Stimulated activated naive CD8-positive, alpha-beta T cell treated with anti-CD3 and anti-CD28 coated beads, Interleukin-15, Interleukin-2, amounts not matched to agents 100 ng/mL and 50 ng/mL, for 24 hours (primary cell): ENCODE measurements around the gene PRELID3B.
A peak's percentile ranks its signal among the peaks of the same experiment; 100 is the strongest.

ENCODE experiments used
- H3K27ac Mint-ChIP-seq: one replicate; pipeline ENCODE4 v1.8.0; 2021; ENCODE audit warnings: mild to moderate bottlenecking, mixed read lengths
- H3K27me3 Mint-ChIP-seq: one replicate; pipeline ENCODE4 v1.8.0; 2021; ENCODE audit warnings: mixed read lengths
- H3K36me3 Mint-ChIP-seq: one replicate; pipeline ENCODE4 v1.8.0; 2021; ENCODE audit warnings: low read depth, mixed read lengths
- H3K4me1 Mint-ChIP-seq: one replicate; pipeline ENCODE4 v1.8.0; 2021; ENCODE audit warnings: low read depth, mixed read lengths
- H3K4me3 Mint-ChIP-seq: one replicate; pipeline ENCODE4 v1.8.0; 2021; ENCODE audit warnings: mild to moderate bottlenecking, mixed read lengths
- H3K9me3 Mint-ChIP-seq: one replicate; pipeline ENCODE4 v1.8.0; 2021; ENCODE audit warnings: mixed read lengths

Gene PRELID3B

DNA sequence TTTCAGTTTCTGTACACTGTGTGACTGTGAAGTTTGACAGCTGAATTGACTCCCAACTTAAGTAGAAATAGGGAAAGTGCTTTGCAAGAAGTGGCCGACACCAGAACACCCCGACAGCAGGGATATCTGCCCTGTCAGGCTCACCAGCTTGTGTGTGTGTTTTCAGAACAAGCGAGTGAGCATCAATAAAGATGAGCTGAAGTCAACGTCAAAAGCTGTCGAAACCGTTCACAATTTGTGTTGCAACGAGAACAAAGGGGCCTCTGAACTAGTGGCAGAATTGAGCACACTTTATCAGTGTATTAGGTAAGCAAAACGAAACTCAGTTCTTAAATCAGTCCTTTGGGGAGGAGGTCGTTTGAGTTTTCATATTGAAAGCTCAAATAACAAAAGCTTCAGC is 50.9 kb downstream of the PRELID3B start:
- peaks cover 6% of the 10 kb centered on the region for H3K4me1 Mint-ChIP-seq
- no peaks in the 10 kb centered on the region for H3K9me3 Mint-ChIP-seq
- no peaks in the 10 kb centered on the region for H3K27me3 Mint-ChIP-seq
- no peak overlapping the region for H3K4me3 Mint-ChIP-seq
- no peak overlapping the region for H3K27ac Mint-ChIP-seq
- peaks cover 85% of the 10 kb centered on the region for H3K36me3 Mint-ChIP-seq

DNA sequence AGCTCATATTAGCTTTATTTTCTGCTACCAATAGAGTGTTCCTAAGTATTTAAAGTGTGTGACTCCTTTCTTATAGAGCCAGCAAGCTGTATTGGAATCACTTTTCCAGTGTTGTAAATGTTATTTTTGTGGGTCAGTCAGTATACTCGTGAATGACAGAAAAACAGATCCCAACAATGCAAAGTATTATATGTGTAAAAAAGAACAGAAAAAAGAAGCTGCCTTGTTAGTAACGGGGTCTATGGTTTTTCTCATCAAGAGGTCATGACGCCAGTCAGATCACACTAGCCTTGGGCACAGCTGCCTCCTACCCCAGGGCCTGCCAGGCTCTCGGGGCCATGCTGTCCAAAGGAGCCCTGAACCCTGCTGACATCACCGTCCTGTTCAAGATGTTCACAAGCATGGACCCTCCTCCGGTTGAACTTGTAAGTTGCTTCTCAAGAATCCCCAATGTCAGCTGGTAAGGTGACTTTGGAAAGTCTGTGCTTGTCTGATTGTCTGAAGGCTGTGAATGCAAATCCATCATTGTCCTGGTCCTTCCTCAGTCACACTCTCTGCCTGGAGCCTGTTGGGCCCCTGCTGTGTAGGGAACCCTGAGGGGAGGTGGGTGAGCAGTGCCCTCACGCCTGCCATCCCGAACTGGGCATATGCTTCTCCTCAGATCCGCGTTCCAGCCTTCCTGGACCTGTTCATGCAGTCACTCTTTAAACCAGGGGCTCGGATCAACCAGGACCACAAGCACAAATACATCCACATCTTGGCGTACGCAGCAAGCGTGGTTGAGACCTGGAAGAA is 51.7 kb downstream of the PRELID3B start:
- peaks cover 9% of the 10 kb centered on the region for H3K4me1 Mint-ChIP-seq
- peak overlapping the region; percentile 36 for H3K27ac Mint-ChIP-seq
- peaks cover 84% of the 10 kb centered on the region for H3K36me3 Mint-ChIP-seq
- no peaks in the 10 kb centered on the region for H3K9me3 Mint-ChIP-seq
- no peak overlapping the region for H3K4me3 Mint-ChIP-seq
- no peaks in the 10 kb centered on the region for H3K27me3 Mint-ChIP-seq

DNA sequence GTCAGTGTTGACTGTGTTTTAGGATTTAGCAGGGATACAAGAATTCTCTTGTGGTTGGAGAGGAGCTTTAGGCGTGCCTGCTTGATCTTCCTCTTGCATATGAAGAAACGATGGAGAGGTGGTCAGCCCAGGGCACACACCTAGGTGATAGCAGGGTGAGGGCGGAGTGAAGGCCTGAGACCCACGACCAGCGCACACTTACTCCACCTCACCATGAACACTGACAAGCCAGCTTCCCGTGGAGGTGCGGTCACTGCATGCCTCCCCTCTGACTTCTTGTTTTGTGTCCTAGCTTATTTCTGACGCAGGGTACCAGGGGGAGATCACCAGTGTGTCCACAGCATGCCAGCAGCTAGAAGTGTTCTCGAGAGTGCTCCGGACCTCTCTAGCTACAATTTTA is 53.4 kb downstream of the PRELID3B start:
- no peak overlapping the region for H3K4me3 Mint-ChIP-seq
- H3K4me1 Mint-ChIP-seq = peaks cover 18% of the 10 kb centered on the region
- H3K36me3 Mint-ChIP-seq = peaks cover 79% of the 10 kb centered on the region
- H3K27me3 Mint-ChIP-seq = no peaks in the 10 kb centered on the region
- no peak overlapping the region for H3K27ac Mint-ChIP-seq
- no peaks in the 10 kb centered on the region for H3K9me3 Mint-ChIP-seq

DNA sequence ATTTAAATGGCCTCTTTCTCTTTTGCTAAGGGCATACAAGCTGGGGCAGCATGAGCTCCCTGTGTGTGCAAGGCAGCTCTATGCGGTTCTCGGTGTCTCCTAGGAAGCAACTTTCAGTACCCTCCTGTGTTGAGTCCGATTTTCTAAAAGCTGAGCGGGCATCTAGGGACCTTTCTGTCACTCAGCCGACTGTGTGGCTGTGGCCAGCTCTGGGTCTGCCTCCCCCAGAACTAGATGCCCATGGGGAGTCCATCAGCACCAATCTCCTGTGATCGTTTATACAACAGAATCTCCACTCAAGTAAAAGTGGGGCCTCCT is 54.1 kb downstream of the PRELID3B start:
- H3K36me3 Mint-ChIP-seq = peaks cover 81% of the 10 kb centered on the region
- peaks cover 23% of the 10 kb centered on the region for H3K4me1 Mint-ChIP-seq
- H3K27me3 Mint-ChIP-seq = no peaks in the 10 kb centered on the region
- no peaks in the 10 kb centered on the region for H3K9me3 Mint-ChIP-seq
- H3K27ac Mint-ChIP-seq = no peak overlapping the region
- no peak overlapping the region for H3K4me3 Mint-ChIP-seq

DNA sequence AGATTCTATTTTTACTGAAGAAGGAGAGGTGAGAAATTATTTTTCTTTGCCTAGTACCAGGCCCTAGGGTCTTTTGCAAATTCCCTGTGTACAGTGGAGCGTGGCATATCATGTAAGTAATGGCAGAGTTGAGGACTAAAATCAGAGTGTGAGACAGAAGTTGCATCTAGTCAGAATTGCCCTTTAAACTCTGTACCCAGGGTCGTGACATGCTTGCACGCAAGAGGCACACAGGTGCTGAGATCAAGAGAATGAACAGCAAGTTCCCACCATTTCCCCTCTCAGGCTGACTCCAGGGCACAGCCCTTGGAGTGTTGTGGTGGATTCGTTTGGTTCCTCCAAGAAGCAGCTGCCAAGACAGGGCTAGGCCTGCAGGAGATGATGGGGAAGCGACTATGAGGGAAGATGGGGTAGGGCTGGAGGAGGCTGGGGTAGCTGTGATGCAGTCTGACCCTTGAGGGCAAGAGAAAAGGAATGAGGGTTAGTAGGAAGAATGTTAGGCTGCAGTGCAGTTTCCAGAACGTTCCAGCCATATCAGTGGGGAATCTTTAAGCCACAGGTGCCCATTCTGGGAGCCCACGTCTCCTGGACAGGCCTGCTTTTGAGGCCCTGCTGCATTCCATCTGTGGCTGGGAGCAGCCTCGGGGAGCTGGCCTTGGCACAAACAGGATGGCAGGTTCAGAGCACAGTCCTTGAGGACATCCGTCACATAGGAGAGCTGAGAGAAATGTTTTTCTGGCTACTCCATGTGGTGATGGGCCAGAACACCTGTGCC is 54.6 kb downstream of the PRELID3B start:
- Mint-ChIP-seq H3K27ac (no peak overlapping the region), H3K27me3 (no peaks in the 10 kb centered on the region), H3K4me3 (no peak overlapping the region), H3K9me3 (no peaks in the 10 kb centered on the region), H3K4me1 (peaks cover 27% of the 10 kb centered on the region), H3K36me3 (peaks cover 79% of the 10 kb centered on the region)

DNA sequence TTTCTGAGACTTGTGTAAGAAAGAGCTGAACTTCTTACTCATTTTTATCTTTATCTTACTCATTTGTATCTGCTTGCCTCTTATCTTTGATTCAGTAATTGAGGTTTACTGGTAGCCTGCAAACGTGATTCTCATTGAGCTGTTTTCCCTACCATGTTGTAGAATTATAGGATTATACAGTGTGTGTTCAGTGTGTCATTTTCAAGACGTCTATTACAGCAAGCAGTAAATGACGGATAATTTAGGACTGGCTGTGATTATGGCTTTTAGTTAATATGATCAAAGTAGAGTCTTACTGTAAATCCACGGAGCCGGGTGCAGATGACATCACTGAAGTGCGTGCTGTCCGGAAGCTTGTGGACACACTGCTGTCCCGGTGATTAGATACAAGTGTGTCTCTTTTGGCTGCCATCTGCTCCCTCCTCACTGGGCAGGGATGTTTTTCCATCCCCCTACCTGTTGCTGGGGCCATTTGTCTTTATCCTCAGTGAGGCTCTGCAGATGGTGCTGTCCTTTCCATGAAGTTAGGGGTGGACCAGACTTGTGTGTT is 55.5 kb downstream of the PRELID3B start:
- H3K9me3 Mint-ChIP-seq = no peaks in the 10 kb centered on the region
- H3K4me3 Mint-ChIP-seq = no peak overlapping the region
- peaks cover 36% of the 10 kb centered on the region for H3K4me1 Mint-ChIP-seq
- H3K36me3 Mint-ChIP-seq = peaks cover 76% of the 10 kb centered on the region
- no peaks in the 10 kb centered on the region for H3K27me3 Mint-ChIP-seq
- no peak overlapping the region for H3K27ac Mint-ChIP-seq

DNA sequence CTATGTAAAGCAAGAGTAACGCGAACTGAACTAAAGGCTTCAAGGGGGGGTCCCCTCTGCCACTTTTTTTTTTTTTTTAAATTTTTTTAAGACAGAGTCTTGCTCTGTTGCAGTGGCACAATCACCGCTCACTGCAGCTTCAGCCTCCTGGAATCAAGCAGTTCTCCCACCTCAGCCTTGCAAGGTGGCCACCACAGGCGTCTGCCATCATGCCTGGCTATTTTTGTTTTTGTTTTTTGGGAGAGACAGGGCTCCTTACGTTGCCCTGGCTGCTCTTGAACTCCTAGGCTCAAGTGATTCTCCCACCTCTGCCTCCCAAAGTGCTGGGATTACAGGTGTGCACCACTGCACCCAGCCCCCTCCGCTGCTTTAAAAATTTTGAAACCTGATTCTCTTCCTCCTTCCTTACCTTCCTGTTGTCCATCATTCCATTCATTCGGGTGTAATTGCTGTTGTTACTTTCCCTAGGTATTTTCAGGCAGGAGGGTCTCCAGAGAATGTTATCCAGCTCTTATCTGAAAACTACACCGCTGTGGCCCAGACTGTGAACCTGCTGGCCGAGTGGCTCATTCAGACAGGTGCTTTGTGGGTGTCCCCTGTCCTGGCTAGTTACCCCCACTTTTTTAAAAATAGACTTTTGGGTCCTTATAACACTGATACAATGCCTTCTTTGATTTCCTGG is 56.2 kb downstream of the PRELID3B start:
- Mint-ChIP-seq H3K9me3 (no peaks in the 10 kb centered on the region), H3K27ac (no peak overlapping the region), H3K4me1 (peaks cover 36% of the 10 kb centered on the region), H3K4me3 (no peak overlapping the region), H3K36me3 (peaks cover 70% of the 10 kb centered on the region), H3K27me3 (no peaks in the 10 kb centered on the region)

DNA sequence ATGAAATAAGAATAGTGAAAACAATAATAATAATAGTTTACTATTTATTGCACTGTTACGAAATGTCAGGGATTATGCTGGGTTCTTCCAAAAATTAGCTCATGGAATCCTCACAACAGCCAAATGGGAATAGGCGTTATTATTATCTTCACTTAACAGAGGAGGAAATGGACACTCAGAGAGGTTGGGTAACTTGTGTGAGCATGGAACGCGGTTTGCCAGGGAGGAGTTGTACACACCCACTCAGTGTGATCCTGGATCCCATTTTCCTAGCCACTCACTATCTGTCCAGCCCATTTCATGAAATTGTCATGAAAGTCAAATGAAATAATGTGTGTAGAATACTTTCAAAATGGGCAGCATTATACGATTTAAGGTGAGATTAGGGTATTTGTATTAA is 56.9 kb downstream of the PRELID3B start:
- peaks cover 36% of the 10 kb centered on the region for H3K4me1 Mint-ChIP-seq

DNA sequence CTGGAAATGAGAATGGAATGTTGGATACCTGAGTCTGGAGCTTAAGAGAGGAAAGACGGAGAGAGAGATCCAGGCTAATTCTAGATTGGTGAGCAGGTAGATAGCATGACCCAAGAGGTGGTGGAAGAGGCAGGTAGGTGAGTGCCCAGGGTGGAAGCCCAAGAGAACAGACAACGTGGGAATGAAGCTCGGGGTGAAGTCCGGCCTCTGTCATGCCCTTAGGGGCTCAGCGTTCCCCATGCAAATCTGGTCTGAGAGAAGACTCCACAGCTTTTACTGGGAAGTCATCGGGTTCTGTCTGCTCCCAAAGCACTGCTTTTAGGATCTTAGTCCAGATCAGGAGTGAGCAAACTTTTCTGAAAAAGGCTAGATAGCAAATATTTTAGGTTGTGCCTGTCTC is 57.9 kb downstream of the PRELID3B start:
- Mint-ChIP-seq H3K4me3 (no peak overlapping the region), H3K27me3 (no peaks in the 10 kb centered on the region), H3K4me1 (peaks cover 36% of the 10 kb centered on the region), H3K9me3 (no peaks in the 10 kb centered on the region), H3K27ac (peak overlapping the region; percentile 54), H3K36me3 (peaks cover 53% of the 10 kb centered on the region)

More for the DNA sequence above, 56.9 kb downstream of the PRELID3B start:
- Mint-ChIP-seq H3K36me3 (peaks cover 62% of the 10 kb centered on the region), H3K4me3 (no peak overlapping the region), H3K27me3 (no peaks in the 10 kb centered on the region), H3K9me3 (no peaks in the 10 kb centered on the region), H3K27ac (no peak overlapping the region)
